ENCODE measurements around the gene SMYD5.

GRCh38 chr2:73202156-73203054 is 11.6 kb upstream of the SMYD5 start, which contains the start of gene NOTO:
- TF ChIP-seq CTCF (IDR thresholded peaks at IDR 0.05), result no peak
- no peak for TF ChIP-seq POLR2A (IDR thresholded peaks at IDR 0.05)
